Stimulated activated CD8-positive, alpha-beta memory T cell treated with anti-CD3 and anti-CD28 coated beads, Interleukin-15, amount 100 ng/mL, for 1 hour (primary cell): ENCODE data around the gene ZNF662.
"Not testable (repeated sequence)": the region's sequence is repeated elsewhere in the genome, so short reads cannot be mapped to it uniquely, and the experiment has no call there.

Source experiments
- DNase-seq: peaks from one replicate; pipeline ENCODE4 v3.0.0-alpha.2; 2020; ENCODE audit warnings: low read depth

ZNF662 gene

DNA sequence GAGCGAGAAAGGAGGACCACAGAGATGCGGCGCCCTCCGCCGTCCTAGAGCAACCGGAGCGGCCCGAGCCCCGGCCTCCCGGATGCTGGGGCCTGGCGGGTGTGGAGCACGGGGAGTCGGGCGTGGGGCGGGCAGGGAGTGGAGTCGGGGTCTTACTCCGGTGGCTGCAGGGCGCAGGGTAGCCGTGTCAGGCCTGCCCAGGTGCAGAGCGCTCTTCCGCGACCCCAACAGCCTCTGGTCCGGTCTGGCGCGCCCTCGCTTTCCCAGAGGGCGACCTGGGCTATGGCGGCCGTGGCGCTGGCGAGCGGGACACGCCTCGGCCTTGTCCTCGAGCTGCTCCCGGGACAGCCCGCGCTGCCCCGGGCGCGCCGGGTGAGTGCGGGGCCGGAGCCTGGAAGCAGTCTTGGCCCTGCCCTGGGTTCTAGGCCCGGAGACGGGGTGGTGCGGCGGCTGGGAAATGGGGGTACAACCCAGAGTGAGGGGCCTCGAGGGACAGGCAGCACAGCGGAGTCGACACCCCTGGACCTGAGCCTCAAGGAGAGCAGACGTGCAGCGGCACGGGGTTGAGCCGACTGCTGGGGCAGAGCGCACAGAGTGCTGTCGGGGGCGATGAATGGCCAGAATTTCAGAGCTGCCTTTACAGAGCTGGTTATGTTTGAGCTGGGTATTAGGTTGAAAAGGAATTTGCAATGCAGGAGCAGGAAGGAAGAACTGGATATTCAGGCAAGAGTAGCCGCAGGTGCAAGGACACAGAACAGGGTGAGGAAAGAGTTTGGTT lies at the start of gene ZNF662:
ZNF662 (plus strand) TSS at position 73 of the 778 bp plus-strand sequence. CDS start 1,973 bp downstream, outside the sequence.
- DNase-seq = no peak

GRCh38 chr3:42856544-42856943 lies 49.4 kb upstream of the ZNF662 start:
- no peak for DNase-seq

- DNase-seq = no peak
Measured at GRCh38 chr3:42864321-42864950, 41.5 kb upstream of the ZNF662 start.

GRCh38 chr3:42865256-42865655 lies 40.7 kb upstream of the ZNF662 start:
- DNase-seq = no peak

- no peak for DNase-seq
Measured at GRCh38 chr3:42867138-42867537, 38.8 kb upstream of the ZNF662 start.

DNA sequence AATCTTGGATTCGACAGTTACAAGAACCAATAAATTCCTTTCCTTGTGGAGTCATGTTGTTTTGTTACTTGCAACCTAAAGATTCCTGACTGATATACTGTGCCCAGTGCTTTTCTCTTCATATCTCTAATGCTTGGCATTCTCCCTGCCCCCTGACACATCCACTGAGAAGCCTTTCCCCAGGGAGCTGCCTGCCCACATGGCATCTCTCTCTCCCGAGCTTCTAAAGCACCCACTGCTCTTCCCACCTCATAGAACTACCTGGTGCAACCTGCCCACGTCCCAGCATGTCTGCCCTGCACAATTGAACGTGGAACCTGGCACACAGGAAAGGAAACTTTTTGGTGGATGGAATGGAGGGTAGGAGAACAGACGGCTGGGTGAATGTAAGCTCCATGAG lies 37.1 kb upstream of the ZNF662 start:
- no peak for DNase-seq

DNA sequence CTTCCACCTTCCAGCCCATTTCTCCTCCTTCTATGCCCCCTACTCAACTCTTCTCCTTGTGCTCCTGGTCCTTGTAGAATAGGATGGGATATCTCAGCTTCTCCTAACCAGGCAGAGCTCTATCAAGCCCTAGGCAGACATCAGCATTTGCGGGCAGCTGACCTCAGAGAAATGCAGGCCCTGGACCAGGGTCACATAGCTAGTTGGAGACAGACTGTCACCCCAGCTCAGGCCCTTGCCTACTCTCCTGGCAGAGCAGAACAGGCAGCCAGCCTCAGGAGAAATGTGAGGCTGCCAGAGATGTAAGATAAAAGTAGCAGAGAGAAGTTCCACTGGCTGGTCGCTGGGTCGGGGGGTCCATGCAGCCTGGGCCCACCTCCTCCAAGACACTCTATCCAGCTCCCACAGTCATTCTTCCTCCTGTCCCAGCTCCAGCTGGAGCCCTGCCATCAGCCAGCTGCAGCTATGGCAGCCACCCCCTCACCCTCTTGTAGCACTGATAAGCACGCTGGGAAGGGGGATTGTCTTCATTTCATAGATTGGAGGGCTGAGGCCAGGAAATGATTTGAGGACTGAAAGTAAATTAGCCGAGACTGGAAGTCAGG lies 34.2 kb upstream of the ZNF662 start:
- no peak for DNase-seq

- DNase-seq = no peak
Measured at GRCh38 chr3:42872718-42873117, 33.2 kb upstream of the ZNF662 start.

DNA sequence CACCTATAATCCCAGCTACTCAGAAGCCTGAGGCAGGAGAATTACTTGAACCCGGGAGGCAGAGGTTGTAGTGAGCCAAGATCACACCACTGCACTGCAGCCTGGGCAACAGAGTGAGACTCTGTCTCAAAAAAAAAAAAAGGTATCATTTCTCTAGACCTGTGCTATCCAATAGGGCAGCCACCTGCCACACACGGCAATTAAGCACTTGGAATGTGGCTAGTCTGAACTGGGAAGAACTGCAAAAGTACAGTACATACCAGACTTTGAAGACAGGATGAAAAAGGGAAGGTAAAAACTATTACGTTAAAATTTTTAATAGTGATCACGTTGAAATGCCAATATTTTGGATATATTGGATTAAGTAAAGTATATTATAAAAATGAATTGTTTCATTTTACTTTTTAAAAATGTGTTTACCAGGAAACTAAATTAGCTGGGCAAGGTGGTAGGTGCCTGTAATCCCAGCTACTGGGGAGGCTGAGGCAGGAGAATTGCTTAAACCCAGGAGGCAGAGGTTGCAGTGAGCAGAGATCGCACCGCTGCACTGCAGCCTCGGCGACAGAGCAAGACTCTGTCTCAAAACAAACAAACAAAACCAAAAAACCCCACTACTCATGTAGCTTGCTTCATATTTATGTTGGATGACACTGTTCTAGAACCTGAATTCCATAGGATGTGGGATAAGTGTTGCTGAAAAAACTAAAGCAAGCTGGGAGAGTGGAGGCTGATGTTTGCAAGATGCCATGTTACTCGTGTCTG lies 32.5 kb upstream of the ZNF662 start:
- no peak for DNase-seq

GRCh38 chr3:42874749-42875148 lies 31.2 kb upstream of the ZNF662 start:
- no peak for DNase-seq

DNA sequence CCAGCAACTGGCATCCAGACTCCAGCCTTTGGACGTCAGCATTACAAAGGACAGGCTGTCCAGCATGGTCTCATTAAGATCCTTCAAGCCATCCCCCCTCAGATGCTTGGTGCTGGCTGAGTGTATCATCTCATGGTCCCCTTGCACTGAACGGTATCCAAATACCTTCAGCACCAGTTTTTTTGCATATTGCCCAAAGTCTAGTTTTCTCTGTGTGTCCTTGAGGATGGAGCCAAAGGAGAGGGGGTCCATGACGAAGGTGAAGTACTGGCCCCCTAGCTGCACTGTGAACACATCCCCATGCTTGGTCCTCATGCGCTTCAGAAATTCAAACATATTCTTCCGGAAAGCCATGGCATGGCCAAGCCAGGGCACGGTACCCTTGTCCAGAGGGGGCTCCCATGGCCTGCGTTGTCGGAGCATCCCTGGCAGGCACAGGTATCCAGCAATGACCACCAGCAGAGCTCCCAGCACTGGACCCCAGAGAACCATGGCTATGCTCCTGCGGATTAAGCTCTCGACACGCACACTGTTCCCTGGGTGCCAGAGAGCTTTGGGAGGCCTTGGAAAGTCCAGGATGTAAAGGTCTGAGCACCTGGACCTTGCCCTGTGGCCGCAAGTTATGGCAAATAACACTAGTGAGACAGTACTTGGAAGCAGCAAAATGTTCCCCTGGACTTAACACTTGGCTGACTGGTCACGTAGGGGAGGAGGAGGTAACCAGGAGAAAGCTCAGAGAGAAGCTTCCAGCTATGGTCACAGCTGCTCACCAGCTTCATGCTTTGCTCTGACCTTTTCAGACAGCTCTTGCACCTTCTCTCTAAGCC lies 30.4 kb upstream of the ZNF662 start, which contains the start of gene CYP8B1:
CYP8B1 (minus strand) TSS at position 555 of the 827 bp plus-strand sequence; CDS start at position 492, 63 bp downstream.
- no peak for DNase-seq

DNA sequence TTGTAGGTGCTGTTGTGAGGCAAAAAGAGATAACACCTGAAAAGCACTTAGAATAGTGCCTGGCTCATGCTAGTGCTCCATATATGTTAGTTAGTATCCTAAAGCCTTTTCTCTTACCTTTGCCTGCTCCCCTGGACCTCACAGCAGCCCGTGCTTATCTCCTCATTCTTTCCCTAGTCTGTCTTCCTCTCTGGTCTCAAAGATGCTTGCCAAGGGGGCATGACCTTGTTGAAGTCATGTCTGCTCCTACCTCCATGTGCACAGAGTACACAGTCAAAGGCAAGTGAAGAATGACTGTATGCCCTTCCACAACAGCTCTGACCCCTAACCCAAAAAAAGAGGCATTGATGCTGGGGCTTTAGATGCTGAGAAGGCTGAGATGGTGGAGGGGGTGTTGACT lies 29.5 kb upstream of the ZNF662 start:
- no peak for DNase-seq

DNA sequence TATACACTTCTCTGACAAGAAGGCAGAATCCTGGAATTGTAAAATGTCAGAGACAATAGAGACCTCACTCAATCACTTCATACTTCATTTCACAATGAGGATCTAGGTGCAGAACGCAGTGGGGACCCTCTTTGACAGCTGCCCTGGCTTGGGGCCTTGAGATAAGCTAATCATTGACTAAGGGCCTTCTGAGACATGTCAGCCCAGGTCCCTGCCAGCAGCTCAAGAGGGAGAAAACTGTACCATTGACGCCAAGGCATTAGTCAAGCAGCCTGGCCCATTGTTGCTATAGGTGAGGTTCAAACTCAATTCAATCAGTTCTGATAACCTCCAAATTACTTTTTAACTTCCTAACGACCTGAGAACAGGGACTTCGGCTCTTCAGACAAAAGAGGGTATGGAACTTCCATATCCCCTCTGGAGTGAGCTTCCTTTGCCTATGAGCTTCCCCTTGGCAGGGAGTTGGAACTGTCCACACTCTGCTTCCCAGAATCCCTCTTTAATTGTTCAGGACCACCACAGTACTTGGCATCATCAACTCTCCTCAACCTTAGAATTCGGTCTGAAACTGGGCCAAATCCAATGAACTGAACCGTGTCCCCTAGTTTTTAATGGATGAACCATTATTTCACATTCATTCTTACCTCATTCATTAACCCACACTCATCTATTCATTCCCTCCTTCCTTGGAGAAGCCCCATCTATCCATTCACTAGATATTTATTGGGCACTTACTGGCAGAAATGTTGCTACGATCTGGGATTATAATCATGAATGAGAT lies 28.8 kb upstream of the ZNF662 start:
- no peak for DNase-seq

DNA sequence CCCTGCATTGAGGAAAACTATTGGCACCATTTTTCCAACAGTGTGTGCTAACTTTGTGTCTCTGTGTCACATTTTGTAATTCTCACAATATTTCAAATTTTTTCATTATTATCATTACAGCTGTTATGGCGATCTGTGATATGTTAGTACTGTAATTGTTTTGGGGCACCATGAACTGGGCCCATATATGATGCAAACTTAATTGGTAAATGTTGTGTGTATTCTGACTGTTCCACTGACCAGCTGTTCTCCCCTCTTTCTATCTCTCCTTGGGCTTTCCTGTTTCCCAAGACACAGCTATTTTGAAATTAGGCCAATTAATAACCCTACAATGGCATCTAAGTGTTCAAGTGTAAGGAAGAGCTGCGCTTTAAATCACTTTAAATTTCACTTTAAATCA lies 28.1 kb upstream of the ZNF662 start:
- no peak for DNase-seq

DNA sequence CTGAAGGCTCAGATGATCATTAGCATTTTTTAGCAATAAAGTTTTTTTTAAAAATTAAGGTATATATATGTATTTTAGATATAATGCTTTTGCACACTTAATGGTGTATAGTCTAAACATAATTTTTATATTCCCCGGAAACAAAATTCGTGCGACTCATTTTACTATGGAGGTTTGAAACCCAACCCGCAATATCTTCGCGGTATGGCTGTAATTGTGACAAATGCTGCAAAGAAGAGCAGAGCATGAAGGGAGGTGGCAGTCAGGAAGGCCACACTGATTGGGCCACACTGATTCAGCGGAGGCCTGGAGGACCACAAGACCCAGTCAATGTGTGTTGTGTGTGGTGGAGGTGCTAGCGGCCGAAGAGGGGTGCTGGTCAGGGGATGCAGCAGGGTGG lies 25.8 kb upstream of the ZNF662 start:
- no peak for DNase-seq

DNA sequence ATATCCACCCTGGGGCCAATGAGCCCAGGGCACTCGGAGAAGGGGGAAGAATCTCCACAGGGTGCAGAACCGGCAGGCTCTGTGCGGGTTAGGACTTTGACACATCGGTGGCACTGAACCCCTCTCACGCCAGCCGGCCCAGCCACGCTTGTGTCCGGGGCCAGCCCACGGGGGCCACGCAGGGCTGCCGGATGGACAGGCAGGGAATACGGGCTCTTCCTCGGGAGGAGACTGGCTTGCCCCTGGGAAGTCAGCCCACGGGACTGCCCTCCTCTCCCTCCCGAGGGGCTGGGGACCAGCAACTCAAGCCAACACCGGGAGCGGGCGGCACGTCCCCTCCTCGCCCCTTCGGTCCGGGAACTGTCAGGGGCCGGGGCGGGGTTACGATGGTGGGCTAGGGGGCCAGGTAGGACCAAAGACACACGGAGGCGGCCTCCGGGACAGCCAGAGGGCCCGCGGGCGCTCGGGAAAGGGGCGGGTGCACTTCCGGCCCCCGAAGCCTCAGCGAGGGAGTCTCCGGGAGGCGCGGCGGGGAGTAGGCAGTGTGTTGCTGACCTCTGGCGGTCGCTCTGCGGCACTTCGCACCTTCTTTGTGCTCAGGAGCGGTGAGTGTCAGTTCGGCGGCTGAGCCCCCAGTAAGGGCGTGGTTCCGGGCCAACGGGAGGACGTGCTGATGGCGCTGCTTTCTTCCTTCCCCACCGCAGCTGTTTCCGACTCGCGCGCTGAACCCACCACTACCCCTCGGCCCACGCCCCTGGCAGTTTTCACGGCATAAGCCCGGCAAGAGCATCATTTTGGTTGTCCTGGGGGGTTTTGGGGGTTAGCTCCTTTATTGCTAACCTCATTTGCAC lies 25.1 kb upstream of the ZNF662 start:
- DNase-seq = peak; percentile 70

DNA sequence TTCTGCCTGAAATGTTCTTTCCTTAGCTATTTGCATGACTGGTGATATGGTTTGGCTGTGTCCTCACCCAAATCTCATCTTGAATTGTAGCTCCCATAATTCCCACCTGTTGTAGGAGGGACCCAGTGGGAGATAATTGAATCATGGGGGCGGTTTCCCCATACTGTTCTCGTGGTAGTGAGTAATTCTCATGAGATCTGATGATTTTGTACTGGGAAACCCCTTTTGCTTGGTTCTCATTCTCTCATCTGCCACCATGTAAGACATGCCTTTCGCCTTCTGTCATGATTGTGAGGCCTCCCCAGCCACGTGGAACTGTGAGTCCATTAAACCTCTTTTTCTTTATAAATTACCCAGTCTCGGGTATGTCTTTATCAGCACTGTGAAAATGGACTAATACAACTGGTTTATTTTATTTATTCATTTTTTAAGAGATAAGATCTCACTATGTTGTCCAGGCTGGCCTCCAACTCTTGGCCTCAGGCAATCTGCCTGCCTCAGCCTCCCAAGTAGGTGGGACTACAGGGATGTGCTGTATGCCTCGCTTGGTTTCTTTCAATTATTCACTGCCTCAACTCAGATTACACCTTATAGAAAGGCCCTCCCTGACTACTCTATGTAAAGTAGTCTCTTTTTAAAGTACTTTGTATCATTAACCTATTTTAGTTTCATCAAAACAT lies 22.6 kb upstream of the ZNF662 start:
- not testable (repeated sequence) for DNase-seq

DNA sequence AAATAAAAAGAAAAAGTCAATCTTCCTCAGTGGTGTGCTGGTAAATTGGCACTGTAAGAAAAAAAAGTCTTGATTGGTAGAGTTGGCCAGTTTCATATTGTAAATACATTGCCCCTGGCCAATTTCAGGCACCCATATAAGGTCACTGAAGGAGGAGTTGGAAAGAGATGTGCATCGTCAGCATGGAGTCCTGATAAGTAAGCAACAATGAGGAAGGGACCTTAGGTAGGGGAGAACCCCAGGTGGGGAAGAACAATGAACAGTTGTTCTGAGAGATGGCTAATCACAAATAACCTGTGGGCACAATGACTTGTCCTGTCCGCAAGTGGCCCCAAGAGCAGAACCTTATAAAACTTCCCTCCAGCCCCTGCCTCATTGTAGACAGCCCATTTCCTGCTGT lies 21.6 kb upstream of the ZNF662 start:
- no peak for DNase-seq

DNA sequence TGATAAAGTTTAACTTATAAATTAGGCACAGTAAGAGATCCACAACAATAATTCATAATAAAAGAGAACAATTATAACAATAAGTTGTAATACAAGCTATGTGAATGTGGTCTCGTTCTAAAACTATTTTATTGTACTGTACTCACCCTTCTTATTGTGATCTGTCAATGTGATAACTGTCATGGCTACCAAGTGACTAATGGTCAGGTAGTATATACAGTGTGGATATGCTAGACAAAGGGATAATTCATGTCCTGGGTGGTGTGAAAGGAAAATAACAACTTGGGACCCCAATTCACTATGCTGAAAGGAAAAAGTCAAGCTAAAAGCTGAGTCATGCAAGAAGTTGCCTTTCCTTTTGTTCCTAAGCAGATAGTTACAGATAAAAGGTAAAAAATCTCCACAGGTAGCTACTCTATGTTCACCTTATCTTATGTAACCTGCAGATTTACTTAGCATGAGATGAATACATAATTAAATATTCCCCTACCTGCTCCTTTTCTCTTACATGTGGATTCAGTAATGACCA lies 19.6 kb upstream of the ZNF662 start:
- no peak for DNase-seq
